ENCODE data around the gene MICAL1.

MICAL1 gene

GRCh38 chr6:109454496-109455436, 806 bp downstream of the MICAL1 start:
- Mint-ChIP-seq H3K36me3 (ENCODE audit: low read depth) (peaks cover 34% of the 10 kb centered on the region), H3K9me3 (no peaks in the 10 kb centered on the region), H3K27ac (peak overlapping the region; percentile 97), H3K4me1 (ENCODE audit: low read depth) (peaks cover 60% of the 10 kb centered on the region), H3K4me3 (peak overlapping the region; percentile 96), H3K27me3 (ENCODE audit: low read depth) (no peaks in the 10 kb centered on the region)
- peak; percentile 58 for DNase-seq (ENCODE audit: low spot score)

- peak overlapping the region; percentile 91 for H3K4me3 Mint-ChIP-seq
- DNase-seq (ENCODE audit: low spot score) = no peak
- H3K27ac Mint-ChIP-seq = peak overlapping the region; percentile 95
- no peaks in the 10 kb centered on the region for H3K27me3 Mint-ChIP-seq (ENCODE audit: low read depth)
- no peaks in the 10 kb centered on the region for H3K9me3 Mint-ChIP-seq
- peaks cover 55% of the 10 kb centered on the region for H3K4me1 Mint-ChIP-seq (ENCODE audit: low read depth)
- peaks cover 35% of the 10 kb centered on the region for H3K36me3 Mint-ChIP-seq (ENCODE audit: low read depth)
These were observed 1.7 kb downstream of the MICAL1 start for GRCh38 chr6:109453594-109454495.

- peaks cover 36% of the 10 kb centered on the region for H3K36me3 Mint-ChIP-seq (ENCODE audit: low read depth)
- no peaks in the 10 kb centered on the region for H3K27me3 Mint-ChIP-seq (ENCODE audit: low read depth)
- peaks cover 56% of the 10 kb centered on the region for H3K4me1 Mint-ChIP-seq (ENCODE audit: low read depth)
- peak overlapping the region; percentile 91 for H3K4me3 Mint-ChIP-seq
- peak overlapping the region; percentile 15 for H3K27ac Mint-ChIP-seq
- DNase-seq (ENCODE audit: low spot score) = no peak
- H3K9me3 Mint-ChIP-seq = no peaks in the 10 kb centered on the region
These were observed 2.4 kb downstream of the MICAL1 start for GRCh38 chr6:109453156-109453555.

GRCh38 chr6:109452181-109452580, 3.4 kb downstream of the MICAL1 start:
- peaks cover 49% of the 10 kb centered on the region for H3K4me1 Mint-ChIP-seq (ENCODE audit: low read depth)
- no peak for DNase-seq (ENCODE audit: low spot score)
- H3K27ac Mint-ChIP-seq = peak overlapping the region; percentile 63
- H3K4me3 Mint-ChIP-seq = peak overlapping the region; percentile 55
- no peaks in the 10 kb centered on the region for H3K9me3 Mint-ChIP-seq
- H3K36me3 Mint-ChIP-seq (ENCODE audit: low read depth) = peaks cover 43% of the 10 kb centered on the region
- no peaks in the 10 kb centered on the region for H3K27me3 Mint-ChIP-seq (ENCODE audit: low read depth)

- H3K36me3 Mint-ChIP-seq (ENCODE audit: low read depth) = peaks cover 48% of the 10 kb centered on the region
These were observed 4.2 kb downstream of the MICAL1 start for GRCh38 chr6:109451376-109451775.

GRCh38 chr6:109450801-109451200, 4.8 kb downstream of the MICAL1 start:
- H3K4me1 Mint-ChIP-seq (ENCODE audit: low read depth) = peaks cover 50% of the 10 kb centered on the region
- no peak overlapping the region for H3K4me3 Mint-ChIP-seq
- H3K27ac Mint-ChIP-seq = peak overlapping the region; percentile 27
- H3K36me3 Mint-ChIP-seq (ENCODE audit: low read depth) = peaks cover 52% of the 10 kb centered on the region
- no peak for DNase-seq (ENCODE audit: low spot score)
- no peaks in the 10 kb centered on the region for H3K27me3 Mint-ChIP-seq (ENCODE audit: low read depth)
- no peaks in the 10 kb centered on the region for H3K9me3 Mint-ChIP-seq

More at GRCh38 chr6:109451376-109451775, 4.2 kb downstream of the MICAL1 start:
- H3K4me1 Mint-ChIP-seq (ENCODE audit: low read depth) = peaks cover 50% of the 10 kb centered on the region
- no peak for DNase-seq (ENCODE audit: low spot score)
- no peaks in the 10 kb centered on the region for H3K9me3 Mint-ChIP-seq
- no peak overlapping the region for H3K27ac Mint-ChIP-seq
- no peak overlapping the region for H3K4me3 Mint-ChIP-seq
- H3K27me3 Mint-ChIP-seq (ENCODE audit: low read depth) = no peaks in the 10 kb centered on the region

- peaks cover 50% of the 10 kb centered on the region for H3K4me1 Mint-ChIP-seq (ENCODE audit: low read depth)
- no peaks in the 10 kb centered on the region for H3K9me3 Mint-ChIP-seq
- no peak for DNase-seq (ENCODE audit: low spot score)
- peak overlapping the region; percentile 56 for H3K27ac Mint-ChIP-seq
- no peaks in the 10 kb centered on the region for H3K27me3 Mint-ChIP-seq (ENCODE audit: low read depth)
- H3K36me3 Mint-ChIP-seq (ENCODE audit: low read depth) = peaks cover 57% of the 10 kb centered on the region
- peak overlapping the region; percentile 75 for H3K4me3 Mint-ChIP-seq
These were observed 5.5 kb downstream of the MICAL1 start for GRCh38 chr6:109449795-109450673.

- Mint-ChIP-seq H3K27ac (peak overlapping the region; percentile 56), H3K9me3 (no peaks in the 10 kb centered on the region), H3K4me3 (peak overlapping the region; percentile 75), H3K27me3 (ENCODE audit: low read depth) (no peaks in the 10 kb centered on the region), H3K4me1 (ENCODE audit: low read depth) (peaks cover 45% of the 10 kb centered on the region), H3K36me3 (ENCODE audit: low read depth) (peaks cover 57% of the 10 kb centered on the region)
- no peak for DNase-seq (ENCODE audit: low spot score)
These were observed 6.3 kb downstream of the MICAL1 start for GRCh38 chr6:109449064-109449794.

- H3K4me1 Mint-ChIP-seq (ENCODE audit: low read depth) = peaks cover 39% of the 10 kb centered on the region
- H3K36me3 Mint-ChIP-seq (ENCODE audit: low read depth) = peaks cover 59% of the 10 kb centered on the region
- H3K27me3 Mint-ChIP-seq (ENCODE audit: low read depth) = no peaks in the 10 kb centered on the region
- no peaks in the 10 kb centered on the region for H3K9me3 Mint-ChIP-seq
- peak overlapping the region; percentile 50 for H3K27ac Mint-ChIP-seq
- no peak for DNase-seq (ENCODE audit: low spot score)
- no peak overlapping the region for H3K4me3 Mint-ChIP-seq
These were observed 7.0 kb downstream of the MICAL1 start for GRCh38 chr6:109448615-109449014.

- Mint-ChIP-seq H3K27me3 (ENCODE audit: low read depth) (no peaks in the 10 kb centered on the region), H3K27ac (peak overlapping the region; percentile 70), H3K36me3 (ENCODE audit: low read depth) (peaks cover 65% of the 10 kb centered on the region), H3K9me3 (no peaks in the 10 kb centered on the region), H3K4me3 (no peak overlapping the region), H3K4me1 (ENCODE audit: low read depth) (peaks cover 40% of the 10 kb centered on the region)
- DNase-seq (ENCODE audit: low spot score) = no peak
These were observed 7.6 kb downstream of the MICAL1 start for GRCh38 chr6:109447878-109448555.

- Mint-ChIP-seq H3K27me3 (ENCODE audit: low read depth) (no peaks in the 10 kb centered on the region), H3K4me3 (no peak overlapping the region), H3K36me3 (ENCODE audit: low read depth) (peaks cover 68% of the 10 kb centered on the region), H3K9me3 (no peaks in the 10 kb centered on the region), H3K27ac (no peak overlapping the region), H3K4me1 (ENCODE audit: low read depth) (peaks cover 43% of the 10 kb centered on the region)
- no peak for DNase-seq (ENCODE audit: low spot score)
These were observed 8.5 kb downstream of the MICAL1 start for GRCh38 chr6:109447087-109447486.

- no peak overlapping the region for H3K4me3 Mint-ChIP-seq
- peak overlapping the region; percentile 10 for H3K27ac Mint-ChIP-seq
These were observed 9.0 kb downstream of the MICAL1 start for GRCh38 chr6:109446541-109446940.

More at GRCh38 chr6:109446541-109446940, 9.0 kb downstream of the MICAL1 start:
- peaks cover 64% of the 10 kb centered on the region for H3K36me3 Mint-ChIP-seq (ENCODE audit: low read depth)
- peak; percentile 3 for DNase-seq (ENCODE audit: low spot score)
- H3K4me1 Mint-ChIP-seq (ENCODE audit: low read depth) = peaks cover 43% of the 10 kb centered on the region
- H3K9me3 Mint-ChIP-seq = no peaks in the 10 kb centered on the region
- no peaks in the 10 kb centered on the region for H3K27me3 Mint-ChIP-seq (ENCODE audit: low read depth)
